Caki2 (cell line): Measurements from ENCODE around the gene GNAT2. TPM values are rescaled to one million over a fixed set of nuclear protein-coding genes. Genes with fewer than 3 reads are reported as not detected.

Experiments used
- DNase-seq: peaks from one replicate; pipeline ENCODE4 v3.0.0-alpha.2; 2015; ENCODE audit warnings: low read depth
- in situ Hi-C: cut with HindIII; loops from 2 replicates; pipeline ENCODE4 v1.10.0; 2016; ENCODE audit warnings: low sequenced_read_pairs, low pct_unique_long_range_greater_than_20kb, mixed read lengths
- total RNA-seq: library from RNA; depleted of rRNA; stranded (reverse); fragments of >200 nt; shearing (Covaris generic); gene quantifications from 2 replicates; pipeline ENCODE4 v1.2.3, GENCODE V29; 2014; ENCODE audit warnings: low replicate concordance

Gene GNAT2
- total RNA-seq, 1 experiment from 2014 or later = not detected

- DNase-seq = peak; percentile 54
- in situ Hi-C loops = no loop called here
These were observed 980 bp upstream of the GNAT2 start for GRCh38 chr1:109620401-109620791.

- in situ Hi-C loops = no loop called here
- no peak for DNase-seq
These were observed 498 bp downstream of the GNAT2 start for GRCh38 chr1:109618661-109619575.

DNA sequence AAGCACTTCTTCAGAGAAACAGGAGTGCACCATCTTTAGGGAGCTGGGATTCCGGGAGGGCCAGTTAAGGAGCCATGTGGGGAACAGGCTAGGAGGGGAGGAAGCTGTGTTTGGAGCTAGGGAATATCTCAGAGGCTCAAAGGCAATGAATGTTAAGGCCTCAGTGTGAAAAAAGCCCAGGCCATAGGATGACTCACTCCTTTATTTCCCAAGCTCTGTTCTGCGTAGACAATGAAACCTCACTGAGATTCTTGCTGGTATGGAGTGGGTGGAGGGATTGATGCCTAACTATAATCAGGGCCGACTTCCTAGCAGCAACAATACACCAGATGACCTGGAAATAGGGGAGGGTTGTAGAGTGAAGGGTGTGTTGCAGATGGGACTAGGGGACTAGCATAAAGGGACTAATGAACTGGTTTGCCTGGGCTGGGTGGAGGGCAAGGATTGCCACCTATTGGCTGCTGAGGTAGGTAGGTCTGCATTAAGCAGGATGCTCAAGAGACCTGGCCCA is 2.1 kb downstream of the GNAT2 start:
- peak; percentile 42 for DNase-seq
- in situ Hi-C loops = no loop called here

- no peak for DNase-seq
- in situ Hi-C loops = no loop called here
These were observed 3.0 kb downstream of the GNAT2 start for GRCh38 chr1:109616391-109616790.

- in situ Hi-C loops = no loop called here
- no peak for DNase-seq
These were observed 3.5 kb downstream of the GNAT2 start for GRCh38 chr1:109615879-109616278.

GRCh38 chr1:109613361-109614147 is 5.9 kb downstream of the GNAT2 start:
- in situ Hi-C loops = no loop called here
- DNase-seq = no peak

- in situ Hi-C loops = no loop called here
- no peak for DNase-seq
These were observed 8.0 kb downstream of the GNAT2 start for GRCh38 chr1:109611308-109611990.

GRCh38 chr1:109610609-109611307 is 8.7 kb downstream of the GNAT2 start:
- peak; percentile 49 for DNase-seq

GRCh38 chr1:109609881-109610280 is 9.5 kb downstream of the GNAT2 start:
- in situ Hi-C loops = no loop called here
- no peak for DNase-seq

More at GRCh38 chr1:109610609-109611307, 8.7 kb downstream of the GNAT2 start:
- in situ Hi-C loops = no loop called here

GRCh38 chr1:109605381-109605780 is 14.0 kb downstream of the GNAT2 start:
- no peak for DNase-seq
- in situ Hi-C loops = no loop called here

- no peak for DNase-seq
- in situ Hi-C loops = no loop called here
These were observed 16.2 kb downstream of the GNAT2 start for GRCh38 chr1:109603229-109603628.

DNA sequence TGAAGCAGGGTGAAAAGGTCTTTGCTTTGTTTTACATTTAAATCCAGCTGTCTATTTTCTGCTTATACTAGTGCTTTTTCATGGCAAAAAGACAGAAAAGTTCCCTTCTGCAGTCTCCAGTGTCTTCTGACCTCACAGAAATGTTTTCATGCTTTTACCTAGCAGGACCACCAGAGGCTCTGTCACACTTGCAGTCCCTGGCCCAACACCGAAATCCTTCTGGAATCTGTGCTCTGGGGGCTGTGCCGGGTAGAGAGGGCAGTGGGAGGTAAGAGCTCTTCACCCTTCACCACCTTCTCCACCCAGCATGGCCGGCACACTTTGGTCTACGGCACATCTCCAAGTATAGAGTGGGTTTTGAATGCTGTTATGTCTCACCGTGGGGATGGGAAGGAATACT is 20.8 kb downstream of the GNAT2 start:
- in situ Hi-C loops = no loop called here
- DNase-seq = no peak

- in situ Hi-C loops = no loop called here
- DNase-seq = no peak
These were observed 21.3 kb downstream of the GNAT2 start for GRCh38 chr1:109598156-109598555.

- in situ Hi-C loops = no loop called here
- DNase-seq = peak; percentile 12
These were observed 23.9 kb downstream of the GNAT2 start for GRCh38 chr1:109595531-109595930.

- no peak for DNase-seq
- in situ Hi-C loops = no loop called here
These were observed 26.5 kb downstream of the GNAT2 start for GRCh38 chr1:109592916-109593315.

GRCh38 chr1:109589679-109590078 is 29.7 kb downstream of the GNAT2 start:
- in situ Hi-C loops = no loop called here
- no peak for DNase-seq

- in situ Hi-C loops = no loop called here
- no peak for DNase-seq
These were observed 30.2 kb downstream of the GNAT2 start for GRCh38 chr1:109589177-109589576.

GRCh38 chr1:109586055-109586454 is 33.4 kb downstream of the GNAT2 start:
- no peak for DNase-seq
- in situ Hi-C loops = no loop called here
